Liver (tissue), 9 donors: Measurements from ENCODE around the gene ECE1. TPM values are rescaled to one million over a fixed set of nuclear protein-coding genes. Genes with fewer than 3 reads are reported as not detected.
A peak's percentile ranks its signal among the peaks of the same experiment; 100 is the strongest.

Source experiments
- DNase-seq: peaks from one replicate; pipeline ENCODE4 v3.0.0-alpha.2; 2017; ENCODE audit warnings: low spot score
- H3K27ac ChIP-seq, 2 donors: one replicate each; pipeline ENCODE4 v1.7.0; 2013; ENCODE audit warnings: inconsistent platforms in 2 of 2, low read length in 2 of 2, control low read depth in 1 of 2, low read depth in 1 of 2, mild to moderate bottlenecking in 1 of 2
- H3K27me3 ChIP-seq, 4 donors: one replicate each; pipeline versions ENCODE4 v1.6.1 to v1.7.0; 2013; ENCODE audit warnings: low read length in 3 of 4, inconsistent platforms in 1 of 4, mild to moderate bottlenecking in 1 of 4, moderate library complexity in 1 of 4; ENCODE audit not compliant: control insufficient read depth in 4 of 4, insufficient read depth in 4 of 4
- H3K36me3 ChIP-seq, 4 donors: one replicate each; pipeline versions ENCODE4 v1.6.1 to v1.7.0; 2013; ENCODE audit warnings: low read length in 3 of 4, mild to moderate bottlenecking in 3 of 4, low read depth in 1 of 4, moderate library complexity in 1 of 4; ENCODE audit not compliant: control insufficient read depth in 4 of 4, insufficient read depth in 3 of 4
- H3K4me1 ChIP-seq, 4 donors: one replicate each; pipeline versions ENCODE4 v1.6.1 to v1.7.0; 2013; ENCODE audit warnings: low read length in 3 of 4, mild to moderate bottlenecking in 3 of 4, moderate library complexity in 1 of 4; ENCODE audit not compliant: control insufficient read depth in 4 of 4, insufficient read depth in 4 of 4
- H3K4me3 ChIP-seq, 3 donors: one replicate each; pipeline versions ENCODE4 v1.6.1 to v1.7.0; 2013; ENCODE audit warnings: low read length in 3 of 3, control low read depth in 1 of 3, low read depth in 1 of 3, mild to moderate bottlenecking in 1 of 3
- H3K9ac ChIP-seq, 2 donors: one replicate each; pipeline ENCODE4 v1.7.0; 2013; ENCODE audit warnings: low read length in 2 of 2, mild to moderate bottlenecking in 2 of 2, moderate library complexity in 2 of 2, control low read depth in 1 of 2, low read depth in 1 of 2
- H3K9me3 ChIP-seq, 4 donors: one replicate each; pipeline versions ENCODE4 v1.6.1 to v1.7.0; 2013; ENCODE audit warnings: low read length in 3 of 4; ENCODE audit not compliant: control insufficient read depth in 4 of 4
- CTCF ChIP-seq: fragments of 150-350 bp; IDR thresholded peaks from 2 replicates; pipeline ENCODE4 v1.5.1; 2017; ENCODE audit warnings: improper control_type of control experiment, low read depth, low read length; ENCODE audit not compliant: missing input control
- EGR1 ChIP-seq, 2 donors: IDR thresholded peaks; 2 replicates each; pipeline ENCODE4 v1.6.1; 2016 to 2018; ENCODE audit warnings: antibody characterized with exemption in 2 of 2, low read depth in 2 of 2
- FOXA1 ChIP-seq: IDR thresholded peaks from 2 replicates; pipeline ENCODE4 v1.6.1; 2016; ENCODE audit warnings: antibody characterized with exemption
- FOXA2 ChIP-seq: IDR thresholded peaks from 2 replicates; pipeline ENCODE4 v1.6.1; 2016; ENCODE audit warnings: antibody characterized with exemption
- GABPA ChIP-seq, 2 donors: IDR thresholded peaks in 1 of 2; conservative IDR thresholded peaks in 1 of 2; 2 replicates each; pipeline ENCODE4 v1.6.1; 2016; ENCODE audit warnings: antibody characterized with exemption in 2 of 2, mild to moderate bottlenecking in 1 of 2, moderate library complexity in 1 of 2
- HNF4A ChIP-seq, 2 donors: conservative IDR thresholded peaks; 2 replicates each; pipeline ENCODE4 v1.6.1; 2016; ENCODE audit warnings: antibody characterized with exemption in 2 of 2, mild to moderate bottlenecking in 2 of 2
- HNF4G ChIP-seq: IDR thresholded peaks from 2 replicates; pipeline ENCODE4 v1.6.1; 2016; ENCODE audit warnings: antibody characterized with exemption
- JUND ChIP-seq, 2 donors: IDR thresholded peaks; 2 replicates each; pipeline ENCODE4 v1.6.1; 2016; ENCODE audit warnings: antibody characterized with exemption in 2 of 2
- MAX ChIP-seq: IDR thresholded peaks from 2 replicates; pipeline ENCODE4 v1.6.1; 2016; ENCODE audit warnings: antibody characterized with exemption
- NR2F2 ChIP-seq: IDR thresholded peaks from 2 replicates; pipeline ENCODE4 v1.6.1; 2016; ENCODE audit warnings: antibody characterized with exemption
- RXRA ChIP-seq, 2 donors: IDR thresholded peaks; 2 replicates each; pipeline ENCODE4 v1.6.1; 2017 to 2018; ENCODE audit warnings: antibody characterized with exemption in 2 of 2, mild to moderate bottlenecking in 1 of 2
- TAF1 ChIP-seq: conservative IDR thresholded peaks from 2 replicates; pipeline ENCODE4 v1.6.1; 2016; ENCODE audit warnings: antibody characterized with exemption, mild to moderate bottlenecking
- YY1 ChIP-seq: IDR thresholded peaks from 2 replicates; pipeline ENCODE4 v1.6.1; 2016; ENCODE audit warnings: antibody characterized with exemption, mild to moderate bottlenecking
- ZBTB33 ChIP-seq: IDR thresholded peaks from 2 replicates; pipeline ENCODE4 v1.6.1; 2016; ENCODE audit warnings: antibody characterized with exemption
- whole genome bisulfite sequencing: extraction: QIAGEN DNeasy Blood & Tissue Kit; methylation state at CpG from one replicate; pipeline ENCODE4 v1.1.7; 2013; 5-methylcytosine and 5-hydroxymethylcytosine counted together
- polyA plus RNA-seq, 2 donors: library from polyadenylated mRNA; stranded (reverse) in 1 of 2; unstranded in 1 of 2; fragments of 200-250 nt in 1 of 2; fragments of >200 nt in 1 of 2; fragmentation: Nextera tagmentation in 1 of 2; extraction: Ambion mirVana in 1 of 2; gene quantifications; one replicate each; pipeline versions ENCODE4 v1.2.1 to v1.2.3, GENCODE V29; 2013 to 2015
- total RNA-seq, 2 donors: library from RNA; depleted of rRNA; stranded (reverse); fragments of >200 nt; gene quantifications; one replicate each; pipeline ENCODE4 v1.2.3, GENCODE V29; 2014
- donor health status: healthy.
- donor health status: healthy.
- donor health status: healthy.
- donor health status: healthy.
- donor health status: healthy.

The ECE1 gene
- total and polyA plus RNA-seq, 4 donors, result 29.3 to 46.4 (median 39.6) TPM

- TF ChIP-seq CTCF, result no peak
Measured at GRCh38 chr1:21318057-21318713, 27.9 kb upstream of the ECE1 start (continued).

GRCh38 chr1:21317690-21318043, 27.4 kb upstream of the ECE1 start:
- Histone ChIP-seq H3K27me3 (no peaks in the 10 kb centered on the region), H3K4me3 (no peak overlapping the region), H3K4me1 (peaks cover 0 to 29% (median 8%) of the 10 kb centered on the region in 4 donors), H3K9me3 (no peaks in the 10 kb centered on the region), H3K27ac (peak overlapping the region; percentile 52 to 74), H3K36me3 (peaks cover 0 to 2% (median 0%) of the 10 kb centered on the region in 4 donors), H3K9ac (no peak overlapping the region)
- DNase-seq, result no peak
- WGBS, result 93% methylated on average over 9 of the region's 9 CpGs
- TF ChIP-seq FOXA2 (no peak), ZBTB33 (no peak), TAF1 (no peak), FOXA1 (no peak), EGR1 (IDR thresholded peaks at IDR 0.05; ENCODE audit: low read depth in 2 of 2) (no peak), HNF4A (conservative IDR thresholded peaks at IDR 0.05) (no peak), GABPA (IDR thresholded peaks at IDR 0.05 in 1 of 2, conservative IDR thresholded peaks at IDR 0.05 in 1 of 2) (no peak), MAX (no peak), YY1 (no peak)

- Histone ChIP-seq H3K4me3 (no peak overlapping the region), H3K36me3 (peaks cover 0 to 2% (median 0%) of the 10 kb centered on the region in 4 donors), H3K9ac (no peak overlapping the region), H3K9me3 (no peaks in the 10 kb centered on the region), H3K27me3 (no peaks in the 10 kb centered on the region), H3K27ac (peak overlapping the region; percentile 52 to 74), H3K4me1 (peaks cover 0 to 28% (median 8%) of the 10 kb centered on the region in 4 donors)
- WGBS, result 63% methylated on average over 16 of the region's 16 CpGs
- TF ChIP-seq GABPA (IDR thresholded peaks at IDR 0.05 in 1 of 2, conservative IDR thresholded peaks at IDR 0.05 in 1 of 2) (no peak), JUND (IDR thresholded peaks at IDR 0.05) (peak; percentile 50 to 57), NR2F2 (peak; percentile 22), HNF4A (conservative IDR thresholded peaks at IDR 0.05) (peak in 1 of 2 donors; percentile 6), HNF4G (no peak), RXRA (IDR thresholded peaks at IDR 0.05) (peak in 1 of 2 donors; percentile 17)
- no peak for DNase-seq
Measured at GRCh38 chr1:21317035-21317689, 26.9 kb upstream of the ECE1 start.
